ENCODE measurements around the gene LRIG3.

The LRIG3 gene

GRCh38 chr12:58850826-58851225, 69.5 kb downstream of the LRIG3 start:
- no peak for DNase-seq

GRCh38 chr12:58847901-58848600, 72.3 kb downstream of the LRIG3 start:
- DNase-seq, result no peak

GRCh38 chr12:58844161-58844560, 76.1 kb downstream of the LRIG3 start:
- no peak for DNase-seq

- no peak for DNase-seq
Observed at GRCh38 chr12:58841058-58841798, 79.1 kb downstream of the LRIG3 start.

- DNase-seq, result no peak
Observed at GRCh38 chr12:58833853-58834252, 86.5 kb downstream of the LRIG3 start.

- no peak for DNase-seq
Observed at GRCh38 chr12:58832920-58833319, 87.4 kb downstream of the LRIG3 start.

Data from hematopoietic multipotent progenitor cell treated with erythropoietin and hydrocortisone succinate and interleukin-3 and kit ligand, for 4 days (in vitro differentiated cells).